Spinal cord (tissue), 10 donors: ENCODE data around the gene GGA1. TPM values are rescaled to one million over a fixed set of nuclear protein-coding genes. Genes with fewer than 3 reads are reported as not detected.

Experiments
- DNase-seq, 6 donors: peaks; one replicate each; pipeline versions ENCODE4 v3.0.0 to v3.0.0-alpha.2; 2013 to 2015; ENCODE audit warnings: low spot score in 6 of 6, low read depth in 4 of 6
- H3K27ac ChIP-seq: one replicate; pipeline ENCODE4 v1.5.1; 2013; ENCODE audit warnings: low read depth, low read length, control low read depth
- H3K27me3 ChIP-seq: one replicate; pipeline ENCODE4 v1.6.1; 2013; ENCODE audit warnings: low read length; ENCODE audit not compliant: control insufficient read depth, insufficient read depth
- H3K36me3 ChIP-seq: one replicate; pipeline ENCODE4 v1.6.1; 2013; ENCODE audit warnings: low read length; ENCODE audit not compliant: control insufficient read depth, insufficient read depth
- H3K4me1 ChIP-seq: one replicate; pipeline ENCODE4 v1.6.1; 2013; ENCODE audit warnings: low read length; ENCODE audit not compliant: control insufficient read depth, insufficient read depth
- H3K4me3 ChIP-seq: one replicate; pipeline ENCODE4 v1.5.1; 2013; ENCODE audit warnings: low read depth, low read length, control low read depth
- H3K9me3 ChIP-seq: one replicate; pipeline ENCODE4 v1.6.1; 2013; ENCODE audit warnings: low read length; ENCODE audit not compliant: control insufficient read depth, insufficient read depth
- WGBS: methylation state at CpG from one replicate; pipeline ENCODE4 v1.1.5; 2013; ENCODE audit warnings: missing lambda C conversion rate; ENCODE audit not compliant: insufficient coverage; 5-methylcytosine and 5-hydroxymethylcytosine counted together
- polyA plus RNA-seq, 2 donors: library from polyadenylated mRNA; unstranded; fragments of 120-200 nt; gene quantifications; one replicate each; pipeline ENCODE4 v1.2.1, GENCODE V29; 2013; ENCODE audit not compliant: insufficient read length in 2 of 2
- total RNA-seq, 2 donors: library from RNA; depleted of rRNA in 1 of 2; stranded (reverse); fragments of 120-200 nt in 1 of 2; fragments of >200 nt in 1 of 2; gene quantifications; one replicate each; pipeline versions ENCODE4 v1.2.3 to v1.2.4, GENCODE V29; 2013 to 2014
- donor health status: healthy.

Gene GGA1
- total and polyA plus RNA-seq, 4 donors: 27.2 to 80.3 (median 53.3) TPM

DNA sequence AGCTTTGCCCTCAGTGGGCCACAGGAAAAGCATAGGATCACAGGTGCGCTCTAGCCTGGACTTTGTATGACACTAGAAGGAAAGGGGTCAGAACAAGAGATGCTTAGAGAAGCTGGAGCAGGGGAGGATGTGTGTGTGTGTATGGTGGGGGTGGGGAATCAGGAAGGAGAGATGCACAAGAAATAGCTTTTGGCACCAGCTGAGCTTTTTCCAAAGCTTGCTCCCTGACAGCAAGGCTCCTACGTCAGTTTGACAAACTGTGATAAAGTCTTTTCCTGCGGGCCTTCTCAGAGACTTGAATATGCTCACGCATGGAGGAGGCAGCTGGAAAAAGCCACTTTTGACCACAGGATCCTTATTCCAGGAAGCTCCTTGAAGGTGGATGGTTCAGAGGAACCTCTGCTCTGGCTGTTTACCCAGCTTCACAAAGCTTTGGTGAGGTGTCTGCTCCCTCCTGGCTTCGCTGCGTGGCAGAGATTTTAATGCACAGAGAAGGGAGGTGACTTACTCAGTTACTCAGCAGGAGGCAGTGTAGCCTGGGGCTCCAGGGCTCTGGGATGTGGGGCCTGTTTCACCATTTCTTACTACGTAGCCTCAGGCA lies 44.4 kb upstream of the GGA1 start:
- peaks cover 17% of the 10 kb centered on the region for H3K27me3 ChIP-seq
- H3K4me1 ChIP-seq: peaks cover 93% of the 10 kb centered on the region
- peaks cover 43% of the 10 kb centered on the region for H3K36me3 ChIP-seq
- WGBS: 52% methylated on average over 5 of the region's 7 CpGs
- DNase-seq: no peak
- H3K27ac ChIP-seq: peak overlapping the region; percentile 86
- H3K9me3 ChIP-seq: no peaks in the 10 kb centered on the region
- H3K4me3 ChIP-seq: no peak overlapping the region

DNA sequence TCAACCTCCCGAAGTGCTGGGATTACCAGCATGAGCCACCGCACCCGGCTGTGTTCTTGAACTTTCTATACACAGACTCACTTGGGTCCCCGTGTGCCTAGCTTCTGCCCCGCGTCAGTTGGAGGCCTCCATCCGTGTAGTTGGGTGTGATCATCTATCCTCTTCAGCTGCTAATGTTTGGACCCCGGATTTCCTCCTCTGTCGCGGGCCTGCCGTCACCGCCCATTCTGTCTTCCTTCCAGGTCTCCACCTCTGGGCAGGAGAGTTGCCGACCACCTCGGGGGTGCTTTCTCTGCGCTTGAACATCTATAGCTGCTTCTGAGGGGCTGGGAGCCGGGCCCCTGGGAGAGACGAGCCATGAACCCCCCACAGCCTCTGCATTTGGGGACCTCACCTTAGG lies 42.8 kb upstream of the GGA1 start:
- no peaks in the 10 kb centered on the region for H3K9me3 ChIP-seq
- H3K4me3 ChIP-seq: no peak overlapping the region
- H3K27ac ChIP-seq: no peak overlapping the region
- WGBS: 79% methylated on average over 17 of the region's 17 CpGs
- no peak for DNase-seq
- H3K27me3 ChIP-seq: peaks cover 13% of the 10 kb centered on the region
- H3K36me3 ChIP-seq: peaks cover 43% of the 10 kb centered on the region
- peaks cover 86% of the 10 kb centered on the region for H3K4me1 ChIP-seq

DNA sequence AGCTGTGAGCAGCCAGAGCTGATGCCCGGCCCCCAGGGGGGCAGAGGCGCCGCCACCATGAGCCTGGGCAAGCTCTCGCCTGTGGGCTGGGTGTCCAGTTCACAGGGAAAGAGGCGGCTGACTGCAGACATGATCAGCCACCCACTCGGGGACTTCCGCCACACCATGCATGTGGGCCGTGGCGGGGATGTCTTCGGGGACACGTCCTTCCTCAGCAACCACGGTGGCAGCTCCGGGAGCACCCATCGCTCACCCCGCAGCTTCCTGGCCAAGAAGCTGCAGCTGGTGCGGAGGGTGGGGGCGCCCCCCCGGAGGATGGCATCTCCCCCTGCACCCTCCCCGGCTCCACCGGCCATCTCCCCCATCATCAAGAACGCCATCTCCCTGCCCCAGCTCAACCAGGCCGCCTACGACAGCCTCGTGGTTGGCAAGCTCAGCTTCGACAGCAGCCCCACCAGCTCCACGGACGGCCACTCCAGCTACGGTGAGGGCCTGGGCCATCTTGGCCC lies 42.3 kb upstream of the GGA1 start:
- H3K9me3 ChIP-seq: no peaks in the 10 kb centered on the region
- no peak overlapping the region for H3K4me3 ChIP-seq
- no peak overlapping the region for H3K27ac ChIP-seq
- peaks cover 8% of the 10 kb centered on the region for H3K27me3 ChIP-seq
- H3K4me1 ChIP-seq: peaks cover 80% of the 10 kb centered on the region
- WGBS: 80% methylated on average over 28 of the region's 28 CpGs
- H3K36me3 ChIP-seq: peaks cover 43% of the 10 kb centered on the region
- DNase-seq: no peak

DNA sequence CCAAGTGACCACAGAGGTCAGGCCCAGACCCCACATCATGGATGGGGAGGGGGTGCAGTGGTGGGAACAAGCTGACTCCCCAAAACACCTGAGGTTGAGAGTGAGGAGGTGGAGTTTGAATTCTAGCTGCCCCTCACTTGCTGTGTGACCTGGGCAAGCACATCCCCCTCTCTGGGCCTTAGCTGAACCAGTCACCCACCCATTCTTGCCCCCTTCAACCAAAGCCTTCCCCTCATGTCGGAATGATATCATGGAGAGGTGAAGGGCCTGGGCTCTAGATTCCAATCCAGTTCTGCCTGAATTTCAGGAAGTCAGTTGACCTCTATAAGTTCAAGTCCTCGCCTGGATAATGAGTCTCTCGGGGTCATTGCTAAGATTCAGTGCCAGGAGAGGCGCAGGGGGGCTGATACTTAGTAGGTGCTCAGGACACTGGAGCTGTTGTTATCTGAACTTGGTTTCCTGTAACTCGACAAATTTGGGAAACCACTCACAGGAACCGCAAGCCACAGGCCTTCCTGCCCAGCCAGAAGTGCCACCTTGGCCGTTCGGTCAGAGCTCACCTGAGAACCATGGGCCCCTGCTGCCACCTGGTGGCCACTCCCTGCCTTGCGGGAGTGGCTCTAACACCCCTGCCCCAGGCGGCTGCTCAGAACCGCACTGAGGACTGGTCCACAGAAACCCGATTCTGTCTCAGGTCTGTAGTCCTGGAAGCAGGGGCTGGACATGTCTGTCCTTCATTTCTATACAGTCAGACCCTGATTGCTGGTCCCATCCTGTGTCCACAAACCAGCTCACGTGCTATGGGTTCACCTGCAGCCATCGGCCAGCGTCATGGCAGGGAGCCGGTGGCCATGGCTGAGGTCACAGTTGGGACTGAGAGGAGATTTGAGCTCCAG lies 41.5 kb upstream of the GGA1 start:
- peaks cover 37% of the 10 kb centered on the region for H3K36me3 ChIP-seq
- peaks cover 73% of the 10 kb centered on the region for H3K4me1 ChIP-seq
- DNase-seq: peak in 2 of 6 donors; percentile 85 to 92
- no peak overlapping the region for H3K4me3 ChIP-seq
- H3K27ac ChIP-seq: no peak overlapping the region
- WGBS: 44% methylated on average over 14 of the region's 16 CpGs
- H3K9me3 ChIP-seq: no peaks in the 10 kb centered on the region
- H3K27me3 ChIP-seq: peaks cover 2% of the 10 kb centered on the region

DNA sequence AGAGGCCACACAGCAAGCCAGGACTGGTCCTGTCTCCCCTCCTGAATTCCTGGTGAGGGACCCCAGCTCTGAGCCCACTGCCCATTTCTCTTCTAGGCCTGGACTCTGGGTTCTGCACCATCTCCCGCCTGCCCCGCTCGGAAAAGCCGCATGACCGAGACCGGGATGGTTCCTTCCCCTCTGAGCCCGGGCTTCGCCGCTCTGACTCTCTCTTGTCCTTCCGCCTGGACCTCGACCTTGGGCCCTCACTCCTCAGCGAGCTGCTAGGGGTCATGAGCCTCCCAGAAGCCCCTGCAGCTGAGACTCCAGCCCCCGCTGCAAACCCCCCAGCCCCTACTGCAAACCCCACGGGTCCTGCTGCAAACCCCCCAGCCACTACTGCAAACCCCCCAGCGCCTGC lies 40.6 kb upstream of the GGA1 start:
- Histone ChIP-seq H3K4me3 (no peak overlapping the region), H3K4me1 (peaks cover 64% of the 10 kb centered on the region)

DNA sequence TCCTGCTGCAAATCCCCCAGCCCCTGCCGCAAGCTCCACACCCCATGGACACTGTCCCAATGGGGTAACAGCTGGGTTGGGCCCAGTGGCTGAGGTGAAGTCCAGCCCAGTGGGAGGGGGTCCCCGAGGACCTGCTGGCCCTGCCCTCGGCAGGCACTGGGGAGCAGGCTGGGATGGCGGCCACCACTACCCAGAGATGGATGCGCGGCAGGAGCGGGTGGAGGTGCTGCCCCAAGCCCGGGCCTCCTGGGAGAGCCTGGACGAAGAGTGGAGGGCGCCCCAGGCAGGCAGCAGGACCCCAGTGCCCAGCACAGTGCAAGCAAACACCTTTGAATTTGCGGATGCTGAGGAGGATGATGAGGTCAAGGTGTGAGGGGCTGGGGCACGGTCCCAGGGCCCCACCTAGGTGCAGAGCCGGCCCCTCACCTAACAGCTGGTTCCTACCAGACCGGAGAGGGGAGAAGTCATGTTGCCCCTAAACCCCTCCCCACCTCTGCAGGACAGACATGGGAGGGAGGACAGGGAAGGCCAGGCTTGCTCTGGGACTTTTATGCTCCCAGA lies 40.1 kb upstream of the GGA1 start:
- no peaks in the 10 kb centered on the region for H3K27me3 ChIP-seq
- H3K4me1 ChIP-seq: peaks cover 59% of the 10 kb centered on the region
- WGBS: 81% methylated on average over 10 of the region's 14 CpGs
- no peaks in the 10 kb centered on the region for H3K9me3 ChIP-seq
- no peak overlapping the region for H3K27ac ChIP-seq
- DNase-seq: no peak
- no peak overlapping the region for H3K4me3 ChIP-seq
- peaks cover 35% of the 10 kb centered on the region for H3K36me3 ChIP-seq

More for the DNA sequence above, 40.6 kb upstream of the GGA1 start:
- H3K9me3 ChIP-seq: no peaks in the 10 kb centered on the region
- H3K27ac ChIP-seq: no peak overlapping the region
- DNase-seq: no peak
- H3K36me3 ChIP-seq: peaks cover 35% of the 10 kb centered on the region
- 95% methylated on average over 12 of the region's 15 CpGs for WGBS
- H3K27me3 ChIP-seq: no peaks in the 10 kb centered on the region

DNA sequence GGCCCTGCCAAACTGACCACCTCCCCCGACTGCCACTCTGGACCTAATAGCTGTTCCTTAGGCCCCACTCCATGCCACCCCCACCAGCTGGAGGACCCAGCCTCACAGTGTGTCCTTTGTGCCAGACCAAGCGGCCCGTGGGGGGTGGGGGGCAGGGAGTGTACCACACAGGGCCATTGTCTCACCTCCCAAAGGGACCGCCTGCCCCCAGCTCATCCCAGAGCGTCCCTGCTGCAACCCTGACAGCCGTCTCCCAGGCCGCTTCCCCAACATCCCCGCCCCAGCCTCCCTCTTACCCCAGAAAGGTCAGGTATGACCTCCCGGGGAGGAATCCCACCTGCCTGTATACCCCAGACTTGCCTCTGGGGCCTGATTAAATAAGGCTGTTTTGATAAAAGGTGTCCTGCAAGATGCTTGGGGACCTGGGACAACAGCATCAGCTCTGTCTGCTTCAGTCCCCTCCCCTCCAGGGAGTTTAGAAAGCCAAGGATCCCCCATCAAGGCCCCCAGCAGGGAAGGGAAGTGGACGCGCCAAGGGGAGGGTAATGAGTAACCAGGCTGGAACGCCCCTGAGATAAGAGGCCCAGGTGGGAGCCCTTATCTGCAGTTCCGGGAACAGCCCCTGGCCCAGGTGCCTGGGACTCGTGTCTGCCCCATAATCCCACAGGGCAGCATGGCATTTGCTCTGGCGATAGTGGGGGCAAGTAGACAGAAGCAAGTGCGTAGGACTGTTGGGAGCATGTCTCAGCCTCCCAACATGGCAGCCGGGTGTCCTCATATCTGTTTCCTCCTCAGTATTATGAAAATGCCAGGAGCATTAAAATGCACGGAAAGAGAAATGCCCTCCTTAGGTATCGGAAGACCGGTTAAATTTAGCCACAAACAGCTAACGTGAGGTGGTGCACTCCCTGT lies 39.4 kb upstream of the GGA1 start:
- H3K4me1 ChIP-seq: peaks cover 52% of the 10 kb centered on the region
- H3K27me3 ChIP-seq: no peaks in the 10 kb centered on the region
- peak in 2 of 6 donors; percentile 39 to 58 for DNase-seq
- H3K27ac ChIP-seq: no peak overlapping the region
- H3K4me3 ChIP-seq: no peak overlapping the region
- H3K36me3 ChIP-seq: peaks cover 35% of the 10 kb centered on the region
- 40% methylated on average over 15 of the region's 21 CpGs for WGBS
- H3K9me3 ChIP-seq: no peaks in the 10 kb centered on the region

DNA sequence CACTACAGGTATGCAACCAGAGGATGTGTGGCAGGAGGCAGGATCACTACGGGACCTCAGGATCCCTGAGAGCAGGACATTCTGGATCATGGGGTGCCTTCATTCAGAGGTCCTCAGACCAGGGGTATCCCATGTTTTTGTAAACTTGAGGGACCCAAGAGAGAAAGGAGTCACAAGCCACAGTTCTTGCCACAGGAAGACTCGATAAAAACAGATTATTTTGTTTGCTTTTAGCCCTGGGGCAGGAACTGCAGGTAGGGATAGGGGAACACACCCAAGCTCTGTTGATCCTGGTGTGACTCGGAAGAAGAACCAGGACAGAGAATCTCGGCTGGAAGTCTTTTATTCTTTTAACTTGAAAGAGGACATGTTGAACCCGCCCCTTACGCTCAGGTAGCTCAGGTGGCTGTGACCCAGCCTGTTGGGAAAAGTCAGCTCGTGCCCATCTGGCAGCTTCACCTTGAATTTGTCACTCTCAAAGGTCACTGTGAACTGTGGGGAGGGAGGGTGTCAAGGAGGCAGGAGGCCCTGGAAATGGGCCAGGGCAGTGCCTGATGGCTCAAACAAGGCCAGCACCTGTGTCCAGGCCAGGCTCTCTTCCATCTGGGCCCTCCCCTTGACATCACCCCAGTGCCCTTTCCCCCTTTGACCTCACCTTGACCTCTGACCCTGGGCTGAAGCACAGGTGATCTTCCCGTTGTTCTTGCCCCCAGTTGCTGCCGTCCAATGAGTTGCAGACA lies 38.5 kb upstream of the GGA1 start:
- WGBS: 74% methylated on average over 9 of the region's 9 CpGs
- Histone ChIP-seq H3K27ac (no peak overlapping the region), H3K4me3 (no peak overlapping the region), H3K36me3 (peaks cover 35% of the 10 kb centered on the region), H3K9me3 (no peaks in the 10 kb centered on the region), H3K4me1 (peaks cover 44% of the 10 kb centered on the region), H3K27me3 (no peaks in the 10 kb centered on the region)
- no peak for DNase-seq
